Fibroblast of lung (primary cell): ENCODE results near the gene AMOTL1. TPM values are rescaled to one million over a fixed set of nuclear protein-coding genes. Genes with fewer than 3 reads are reported as not detected.
A peak's percentile ranks its signal among the peaks of the same experiment; 100 is the strongest.

Experiments
- DNase-seq, 2 donors: peaks; one replicate each; pipeline versions ENCODE4 v3.0.0 to v3.0.0-alpha.2; 2010; ENCODE audit warnings: low read depth in 2 of 2
- H2AFZ ChIP-seq: 2 replicates; pipeline ENCODE4 v1.5.1; 2012; ENCODE audit warnings: low read length, control low read depth, inconsistent platforms
- H3K27ac ChIP-seq: 2 replicates; pipeline ENCODE4 v1.5.1; 2011; ENCODE audit warnings: low read length, control low read depth; ENCODE audit not compliant: insufficient read depth
- H3K27me3 ChIP-seq: 2 replicates; pipeline ENCODE4 v1.5.1; 2011; ENCODE audit warnings: mild to moderate bottlenecking, low read length; ENCODE audit not compliant: control insufficient read depth, insufficient read depth
- H3K36me3 ChIP-seq: 2 replicates; pipeline ENCODE4 v1.5.1; 2011; ENCODE audit warnings: low read length; ENCODE audit not compliant: control insufficient read depth, insufficient read depth
- H3K4me1 ChIP-seq: 2 replicates; pipeline ENCODE4 v1.5.1; 2011; ENCODE audit warnings: low read length; ENCODE audit not compliant: control insufficient read depth, insufficient read depth; ENCODE audit errors: extremely low read depth
- H3K4me2 ChIP-seq: 2 replicates; pipeline ENCODE4 v1.5.1; 2011; ENCODE audit warnings: low read length, control low read depth; ENCODE audit not compliant: insufficient read depth; ENCODE audit errors: extremely low read depth
- H3K4me3 ChIP-seq, 4 experiments: fragments of 200-600 bp in 1 of 4; sonication (generic) in 1 of 4; replicated peaks in 1 of 4; 2 replicates each; pipeline ENCODE4 v1.5.1; 2011 to 2016; ENCODE audit warnings: low read length in 4 of 4, low read depth in 3 of 4, mild to moderate bottlenecking in 3 of 4, control low read depth in 2 of 4, inconsistent platforms in 1 of 4, mixed read lengths in 1 of 4; ENCODE audit not compliant: insufficient read depth in 1 of 4; ENCODE audit errors: control extremely low read depth in 1 of 4
- H3K79me2 ChIP-seq: 2 replicates; pipeline ENCODE4 v1.5.1; 2012; ENCODE audit warnings: mild to moderate bottlenecking, low read length, inconsistent platforms; ENCODE audit not compliant: control insufficient read depth, insufficient read depth
- H3K9ac ChIP-seq: 2 replicates; pipeline ENCODE4 v1.5.1; 2011; ENCODE audit warnings: mild to moderate bottlenecking, low read length, control low read depth; ENCODE audit not compliant: insufficient read depth
- H3K9me3 ChIP-seq: 2 replicates; pipeline ENCODE4 v1.5.1; 2012; ENCODE audit warnings: low read depth, low read length; ENCODE audit not compliant: control insufficient read depth, insufficient read depth
- H4K20me1 ChIP-seq: 2 replicates; pipeline ENCODE4 v1.5.1; 2011; ENCODE audit warnings: low read length; ENCODE audit not compliant: control insufficient read depth, insufficient read depth; ENCODE audit errors: extremely low read depth
- EZH2 ChIP-seq: IDR thresholded peaks from 2 replicates; pipeline ENCODE4 v1.5.1; 2012; ENCODE audit warnings: low read length, control low read depth, mild to moderate bottlenecking; ENCODE audit errors: missing control alignments
- polyA plus RNA-seq, 2 donors: library from polyadenylated mRNA; depleted of rRNA in 1 of 2; stranded (reverse) in 1 of 2; unstranded in 1 of 2; fragments of >200 nt; gene quantifications; 2 replicates each; pipeline ENCODE4 v1.2.1, GENCODE V29; 2011 to 2012; ENCODE audit warnings: missing spikeins in 1 of 2
- total RNA-seq: library from RNA; depleted of rRNA; stranded (reverse); fragments of >200 nt; gene quantifications from 2 replicates; pipeline ENCODE4 v1.2.1, GENCODE V29; 2014
- TF ChIP-seq, protein P1 (sequence below), 2 donors: IDR thresholded peaks in 1 of 2; conservative IDR thresholded peaks in 1 of 2; 1 replicate in 1 of 2; 2 replicates in 1 of 2; pipeline ENCODE4 v1.5.1; 2011 to 2012; ENCODE audit warnings: low read length in 2 of 2, control low read depth in 1 of 2, inconsistent platforms in 1 of 2, low read depth in 1 of 2, mild to moderate bottlenecking in 1 of 2

Gene AMOTL1
- total and polyA plus RNA-seq, 2 donors (not counting 1 experiment from before 2014, with no cell fraction given): 38.0 to 63.7 TPM

GRCh38 chr11:94785509-94785908, 17.4 kb downstream of the AMOTL1 start:
- no peak for DNase-seq
- no peak overlapping the region for H3K27ac ChIP-seq
- no peak overlapping the region for H3K4me2 ChIP-seq
- no peak overlapping the region for H3K4me3 ChIP-seq
- no peaks in the 10 kb centered on the region for H3K27me3 ChIP-seq
- H3K9ac ChIP-seq: no peak overlapping the region
- H3K79me2 ChIP-seq: peaks cover 62% of the 10 kb centered on the region
- H3K9me3 ChIP-seq: no peaks in the 10 kb centered on the region
- TF ChIP-seq EZH2: no peak
- TF ChIP-seq, protein P1, sequence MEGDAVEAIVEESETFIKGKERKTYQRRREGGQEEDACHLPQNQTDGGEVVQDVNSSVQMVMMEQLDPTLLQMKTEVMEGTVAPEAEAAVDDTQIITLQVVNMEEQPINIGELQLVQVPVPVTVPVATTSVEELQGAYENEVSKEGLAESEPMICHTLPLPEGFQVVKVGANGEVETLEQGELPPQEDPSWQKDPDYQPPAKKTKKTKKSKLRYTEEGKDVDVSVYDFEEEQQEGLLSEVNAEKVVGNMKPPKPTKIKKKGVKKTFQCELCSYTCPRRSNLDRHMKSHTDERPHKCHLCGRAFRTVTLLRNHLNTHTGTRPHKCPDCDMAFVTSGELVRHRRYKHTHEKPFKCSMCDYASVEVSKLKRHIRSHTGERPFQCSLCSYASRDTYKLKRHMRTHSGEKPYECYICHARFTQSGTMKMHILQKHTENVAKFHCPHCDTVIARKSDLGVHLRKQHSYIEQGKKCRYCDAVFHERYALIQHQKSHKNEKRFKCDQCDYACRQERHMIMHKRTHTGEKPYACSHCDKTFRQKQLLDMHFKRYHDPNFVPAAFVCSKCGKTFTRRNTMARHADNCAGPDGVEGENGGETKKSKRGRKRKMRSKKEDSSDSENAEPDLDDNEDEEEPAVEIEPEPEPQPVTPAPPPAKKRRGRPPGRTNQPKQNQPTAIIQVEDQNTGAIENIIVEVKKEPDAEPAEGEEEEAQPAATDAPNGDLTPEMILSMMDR (conservative IDR thresholded peaks at IDR 0.05 in 1 of 2, IDR thresholded peaks at IDR 0.05 in 1 of 2; ENCODE audit: low read depth in 1 of 2, low read length in 2 of 2): no peak
- no peaks in the 10 kb centered on the region for H4K20me1 ChIP-seq
- H3K36me3 ChIP-seq: no peaks in the 10 kb centered on the region
- peaks cover 20% of the 10 kb centered on the region for H3K4me1 ChIP-seq
- no peak overlapping the region for H2AFZ ChIP-seq

- DNase-seq: peak in 1 of 2 donors; percentile 74
- Histone ChIP-seq H3K4me3 (no peak overlapping the region), H3K79me2 (peaks cover 62% of the 10 kb centered on the region), H4K20me1 (no peaks in the 10 kb centered on the region), H3K27ac (no peak overlapping the region), H3K4me2 (peak overlapping the region; percentile 27), H3K27me3 (no peaks in the 10 kb centered on the region), H2AFZ (no peak overlapping the region), H3K9me3 (no peaks in the 10 kb centered on the region), H3K36me3 (no peaks in the 10 kb centered on the region), H3K9ac (no peak overlapping the region), H3K4me1 (peaks cover 28% of the 10 kb centered on the region)
- TF ChIP-seq EZH2: no peak
- TF ChIP-seq, protein P1 (conservative IDR thresholded peaks at IDR 0.05 in 1 of 2, IDR thresholded peaks at IDR 0.05 in 1 of 2; ENCODE audit: low read depth in 1 of 2, low read length in 2 of 2): peak; percentile 70 to 71
Measured at GRCh38 chr11:94786264-94787126, 18.3 kb downstream of the AMOTL1 start.

- Histone ChIP-seq H2AFZ (no peak overlapping the region), H3K9me3 (no peaks in the 10 kb centered on the region), H3K27ac (no peak overlapping the region), H3K4me3 (no peak overlapping the region), H4K20me1 (no peaks in the 10 kb centered on the region), H3K9ac (no peak overlapping the region), H3K79me2 (peaks cover 65% of the 10 kb centered on the region), H3K4me1 (peaks cover 32% of the 10 kb centered on the region), H3K36me3 (no peaks in the 10 kb centered on the region), H3K27me3 (no peaks in the 10 kb centered on the region), H3K4me2 (no peak overlapping the region)
- TF ChIP-seq, protein P1 (conservative IDR thresholded peaks at IDR 0.05 in 1 of 2, IDR thresholded peaks at IDR 0.05 in 1 of 2; ENCODE audit: low read depth in 1 of 2, low read length in 2 of 2): no peak
- no peak for TF ChIP-seq EZH2
- DNase-seq: no peak
Measured at GRCh38 chr11:94787801-94788200, 19.6 kb downstream of the AMOTL1 start.
